Inferior parietal cortex (tissue), 1 donor: ENCODE results near the gene GPN3.
"Not testable (repeated sequence)": the region's sequence is repeated elsewhere in the genome, so short reads cannot be mapped to it uniquely, and the experiment has no call there.

Experiments used
- DNase-seq: peaks from one replicate; pipeline ENCODE4 v3.0.0-alpha.2; 2016; ENCODE audit errors: extremely low spot score

GPN3 gene

GRCh38 chr12:110468214-110469048 is at the start of gene GPN3, which contains the start of gene FAM216A:
GPN3 (minus strand) TSS chr12:110468257; CDS start chr12:110468203, 54 bp downstream.
FAM216A (plus strand) TSS chr12:110468845; CDS start chr12:110468876, 31 bp downstream.
- DNase-seq = peak; percentile 99

DNA sequence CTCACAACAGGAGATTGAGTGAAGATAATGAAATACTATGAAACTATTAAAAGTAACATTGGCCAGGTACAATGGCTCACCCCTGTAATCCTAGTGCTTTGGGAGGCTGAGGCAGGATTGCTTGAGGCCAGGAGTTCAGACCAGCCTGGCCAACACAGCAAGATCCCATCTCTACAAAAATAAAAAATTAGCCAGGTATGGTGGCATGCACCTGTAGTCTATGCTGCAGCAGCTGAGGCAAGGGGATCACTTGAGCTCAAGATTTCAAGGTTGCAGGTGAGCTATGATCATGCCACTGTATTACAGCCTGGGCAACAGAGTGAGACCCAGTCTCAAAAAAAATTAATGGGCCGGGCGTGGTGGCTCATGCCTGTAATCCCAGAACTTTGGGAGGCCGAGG is 48.9 kb upstream of the GPN3 start:
- DNase-seq = no peak

DNA sequence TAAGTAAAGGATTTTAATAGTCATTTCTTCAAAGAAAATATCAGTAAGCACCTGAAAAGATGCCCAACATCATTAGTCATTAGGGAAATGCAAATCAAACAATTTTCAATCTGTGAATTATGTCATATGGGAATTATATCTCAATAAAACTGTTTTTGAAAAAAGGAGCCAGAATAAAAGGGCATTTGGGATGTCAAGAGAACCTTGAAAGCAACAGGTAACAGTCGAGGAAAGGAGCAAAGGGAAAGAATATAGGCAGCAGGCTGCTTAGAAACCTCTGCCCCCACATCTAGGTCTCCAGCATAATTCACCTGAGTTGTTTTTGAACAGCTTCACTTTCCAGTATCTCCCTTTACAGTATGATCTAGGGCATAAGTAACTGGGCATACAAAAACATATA is 46.3 kb upstream of the GPN3 start:
- no peak for DNase-seq

DNA sequence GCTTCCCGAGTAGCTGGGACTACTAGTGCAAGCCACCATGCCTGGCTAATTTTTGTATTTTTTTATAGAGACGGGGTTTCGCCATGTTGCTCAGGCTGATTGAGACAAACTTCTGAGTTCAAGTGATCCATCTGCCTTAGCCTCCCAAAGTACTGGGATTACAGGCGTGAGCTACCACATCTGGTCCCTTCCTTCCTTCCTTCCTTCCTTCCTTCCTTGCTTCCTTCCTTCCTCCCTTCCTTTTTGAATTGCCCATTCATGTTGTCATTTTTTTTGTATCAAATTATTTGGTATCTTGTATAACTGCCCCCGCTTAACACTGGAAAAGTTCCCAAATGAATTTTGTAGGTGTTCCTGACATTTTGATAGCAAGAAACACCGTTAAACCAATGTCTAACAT is 45.8 kb upstream of the GPN3 start:
- no peak for DNase-seq

DNA sequence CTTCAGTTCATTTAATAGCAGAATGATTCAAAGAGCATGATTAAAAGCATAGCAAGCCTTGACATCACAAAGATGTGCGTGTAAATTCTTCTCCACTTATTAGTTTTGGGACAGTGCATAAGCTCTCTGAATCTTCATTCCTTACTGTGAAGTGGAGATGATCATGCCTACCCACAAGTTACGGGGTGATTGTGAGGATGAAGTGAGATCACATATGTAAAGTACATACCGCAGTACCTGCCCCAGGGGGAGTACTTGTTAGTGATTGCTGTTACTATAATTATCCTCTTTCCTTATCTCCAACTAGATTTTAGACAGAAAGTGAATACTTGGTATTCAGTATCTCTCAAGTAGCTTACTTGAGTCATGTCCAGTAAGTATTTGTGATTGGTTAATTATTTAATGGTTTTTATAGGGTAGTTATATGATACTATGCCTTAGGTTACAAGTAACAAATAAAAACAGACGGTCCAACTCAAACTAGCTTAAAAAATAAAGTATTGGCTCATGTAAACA is 40.1 kb upstream of the GPN3 start:
- DNase-seq = no peak

- DNase-seq = no peak
These were observed 37.3 kb upstream of the GPN3 start for GRCh38 chr12:110505332-110505731.

GRCh38 chr12:110503432-110503831 is 35.4 kb upstream of the GPN3 start:
- no peak for DNase-seq

DNA sequence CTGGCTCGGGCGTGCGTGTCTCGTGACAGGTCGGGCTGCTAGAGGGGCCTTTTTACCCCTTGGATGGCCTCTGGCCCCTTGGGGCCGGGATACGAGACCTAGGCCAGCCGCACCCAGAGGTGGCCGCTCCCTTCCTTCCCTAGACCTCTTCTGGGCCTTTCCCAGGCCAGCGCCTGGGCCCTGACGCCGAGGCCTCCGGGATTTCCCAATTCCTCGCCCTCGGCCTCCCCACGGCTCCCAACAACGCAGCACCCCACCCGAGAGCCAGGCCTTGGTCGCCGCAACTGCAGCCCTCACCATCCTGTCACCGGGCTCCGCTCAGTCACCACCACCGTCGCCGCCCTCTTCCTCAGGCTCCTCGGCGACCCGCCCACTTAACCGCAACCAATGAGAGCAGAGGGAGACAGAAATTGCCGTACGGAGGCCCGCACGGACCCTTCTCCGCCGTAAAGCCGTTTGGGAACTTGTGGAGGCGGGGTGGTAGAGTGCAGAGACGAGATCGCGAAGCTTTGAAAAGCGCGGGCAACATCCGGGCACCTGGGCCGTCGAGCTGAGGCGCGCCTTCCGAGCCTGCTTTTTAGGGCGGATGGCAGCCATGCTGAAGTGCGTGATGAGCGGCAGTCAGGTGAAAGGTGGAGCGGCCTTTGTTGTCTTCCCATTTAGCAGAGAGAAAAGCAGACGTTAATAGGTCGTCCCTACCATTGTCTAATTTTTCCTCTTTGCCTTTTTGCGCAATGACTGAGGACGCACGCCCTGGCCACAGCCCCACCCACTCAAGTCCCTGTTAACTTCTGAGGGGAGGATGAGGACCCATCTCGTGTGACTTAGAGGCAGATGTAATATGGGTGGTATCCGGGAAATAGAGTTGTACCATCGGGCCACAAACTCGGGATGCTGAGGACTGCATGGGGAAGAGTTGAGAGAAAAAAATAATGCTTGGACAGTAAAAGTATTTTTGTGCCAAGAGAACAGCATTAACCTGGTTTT is 34.0 kb upstream of the GPN3 start, which contains the start of the genes RAD9B and VPS29:
RAD9B (plus strand) TSS at position 580 of the 987 bp plus-strand sequence; CDS start at position 587, 7 bp downstream.
VPS29 (minus strand) TSS at position 360 of the 987 bp plus-strand sequence; CDS start at position 300, 60 bp downstream.
- DNase-seq = peak; percentile 99

DNA sequence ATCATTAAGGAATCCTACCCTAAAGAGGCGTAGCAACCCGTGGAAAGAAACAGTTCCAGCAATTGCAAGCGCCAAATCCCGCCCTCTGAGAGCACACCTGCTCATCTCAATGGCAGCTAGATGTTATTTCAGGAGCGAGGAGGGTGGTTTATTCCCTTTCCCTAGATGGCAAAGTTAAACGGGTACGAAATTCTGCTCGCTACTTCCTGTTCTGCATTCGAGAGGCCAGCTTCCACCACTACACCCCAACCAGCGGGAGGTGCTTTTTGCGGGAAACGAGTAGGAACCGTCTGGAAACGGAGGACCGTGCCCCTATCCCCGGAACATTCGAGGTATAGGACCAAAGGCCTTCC is 33.3 kb upstream of the GPN3 start:
- no peak for DNase-seq

DNA sequence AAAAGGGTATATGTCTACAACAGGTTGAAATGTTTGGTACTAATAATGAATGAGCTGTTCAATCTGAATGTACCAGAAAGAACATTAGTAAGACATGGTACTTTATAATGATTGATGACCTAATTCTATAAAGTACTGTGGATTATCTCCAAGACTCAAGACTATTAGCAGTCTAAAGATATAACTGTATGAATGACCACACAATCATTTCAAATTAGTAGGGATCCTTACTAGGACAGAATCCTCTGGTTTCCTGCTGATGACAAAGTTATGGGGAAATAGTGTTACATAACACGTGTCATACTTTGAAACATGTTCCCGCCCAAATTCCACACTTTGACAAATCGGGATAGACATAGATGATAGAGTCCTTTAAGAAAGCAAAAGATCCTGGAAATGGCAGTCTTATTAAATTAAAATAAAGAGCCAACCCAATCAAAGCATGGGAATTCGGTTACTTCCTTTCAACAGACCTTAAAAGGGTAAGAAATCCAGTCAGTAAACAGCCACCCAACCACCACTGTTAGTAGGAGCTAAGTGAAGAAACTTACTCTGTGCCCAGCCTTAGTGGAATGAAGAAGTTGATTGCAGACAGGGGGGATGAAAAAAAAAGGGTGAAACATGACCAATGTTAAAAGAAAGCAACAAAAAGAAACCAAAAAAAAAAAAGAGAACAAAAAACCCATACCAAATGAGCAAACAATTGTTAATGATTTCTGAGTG is 31.1 kb upstream of the GPN3 start:
- no peak for DNase-seq

GRCh38 chr12:110475426-110475825 is 7.4 kb upstream of the GPN3 start:
- DNase-seq = no peak

GRCh38 chr12:110467847-110468213 is 227 bp downstream of the GPN3 start:
- DNase-seq = no peak

DNA sequence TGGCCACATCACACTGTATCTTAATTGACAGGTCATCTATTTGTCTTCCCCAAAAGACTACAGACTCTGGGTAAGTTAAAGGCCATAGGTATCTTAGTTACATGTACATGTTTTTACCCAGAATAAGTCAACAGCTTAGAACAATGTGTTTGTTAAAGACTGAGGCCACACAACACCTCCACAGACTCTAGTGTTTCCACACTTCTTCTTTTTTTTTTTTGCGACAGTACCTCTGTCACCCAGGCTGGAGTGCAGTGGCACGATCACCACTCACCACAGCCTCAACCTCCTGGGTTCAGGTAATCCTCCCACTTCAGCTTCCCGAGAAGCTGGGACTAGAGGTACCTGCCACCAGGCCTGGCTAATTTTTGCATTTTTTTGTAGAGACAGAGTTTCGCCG is 1.3 kb downstream of the GPN3 start:
- DNase-seq = no peak

DNA sequence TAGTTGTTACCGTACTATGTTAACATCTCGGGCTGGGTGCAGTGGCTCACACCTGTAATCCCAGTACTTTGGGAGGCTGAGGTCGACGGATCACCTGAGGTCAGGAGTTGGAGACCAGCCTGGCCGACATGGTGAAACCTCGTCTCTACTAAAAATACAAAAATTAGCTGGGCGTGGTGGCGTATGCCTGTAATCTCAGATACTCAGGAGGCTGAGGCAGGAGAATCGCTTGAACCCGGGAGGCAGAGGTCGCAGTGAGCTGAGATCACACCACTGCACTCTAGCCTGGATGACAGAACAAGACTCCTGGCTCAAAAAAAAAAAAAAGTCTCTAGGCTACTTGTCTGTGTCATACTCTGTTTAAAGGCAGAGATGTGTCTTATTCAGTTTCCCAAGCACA is 2.3 kb downstream of the GPN3 start:
- not testable (repeated sequence) for DNase-seq

DNA sequence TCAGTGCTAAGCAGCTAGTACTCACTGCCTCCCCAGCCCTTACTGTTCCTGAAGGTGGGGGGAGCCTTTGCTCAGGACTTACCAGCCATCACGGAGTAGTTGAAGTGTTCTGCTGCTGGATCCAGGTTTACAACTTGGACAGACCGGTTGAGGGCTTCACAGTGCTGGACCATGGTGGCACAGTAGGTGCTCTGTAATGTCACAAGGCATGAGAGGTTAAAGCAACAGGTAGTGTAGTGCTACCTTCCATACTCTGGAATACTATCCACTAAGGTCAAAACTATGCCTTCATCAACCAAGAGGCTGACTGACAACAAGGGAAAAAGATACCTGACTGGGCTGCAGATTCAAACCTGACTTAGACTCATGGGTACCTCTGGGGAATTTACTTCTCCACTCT is 3.0 kb downstream of the GPN3 start:
- DNase-seq = no peak

DNA sequence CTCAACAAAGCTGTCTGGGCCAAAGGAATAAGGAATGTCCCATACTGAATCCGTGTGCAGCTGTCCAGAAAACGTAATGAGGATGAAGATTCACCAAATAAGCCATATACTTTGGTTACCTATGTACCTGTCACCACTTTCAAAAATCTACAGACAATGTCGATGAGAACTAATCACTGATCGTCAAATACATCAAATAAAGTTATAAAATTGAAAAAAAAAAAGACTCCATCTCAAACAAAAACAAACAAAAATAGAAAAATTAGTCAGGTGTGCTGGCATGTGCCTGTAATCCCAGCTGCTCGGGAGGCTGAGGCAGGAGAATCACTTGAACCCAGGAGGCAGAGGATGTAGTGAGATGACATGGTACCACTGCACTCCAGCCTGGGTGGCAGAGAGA is 6.9 kb downstream of the GPN3 start:
- DNase-seq = not testable (repeated sequence)

GRCh38 chr12:110458756-110459155 is 9.3 kb downstream of the GPN3 start:
- no peak for DNase-seq

- no peak for DNase-seq
These were observed 14.3 kb downstream of the GPN3 start for GRCh38 chr12:110453569-110454296.

DNA sequence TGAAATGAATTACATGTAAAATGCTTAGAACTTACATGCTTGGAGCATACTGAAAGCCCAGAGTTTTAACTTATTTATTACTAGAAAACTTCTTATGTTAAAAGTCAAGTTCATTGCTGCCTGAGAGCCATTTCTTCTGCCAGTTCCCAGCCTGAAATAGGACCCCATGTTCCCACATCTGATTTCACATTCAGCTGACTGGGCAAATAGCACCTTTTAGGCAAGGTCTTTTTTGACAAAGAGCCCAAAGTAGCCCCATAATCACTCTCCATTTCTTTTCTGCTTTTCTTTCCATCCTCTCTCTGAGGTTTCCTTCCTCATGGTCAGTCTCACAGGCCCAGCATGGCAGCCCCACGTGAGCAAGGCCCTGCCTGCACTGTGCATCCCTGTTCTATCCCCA is 16.8 kb downstream of the GPN3 start:
- no peak for DNase-seq

DNA sequence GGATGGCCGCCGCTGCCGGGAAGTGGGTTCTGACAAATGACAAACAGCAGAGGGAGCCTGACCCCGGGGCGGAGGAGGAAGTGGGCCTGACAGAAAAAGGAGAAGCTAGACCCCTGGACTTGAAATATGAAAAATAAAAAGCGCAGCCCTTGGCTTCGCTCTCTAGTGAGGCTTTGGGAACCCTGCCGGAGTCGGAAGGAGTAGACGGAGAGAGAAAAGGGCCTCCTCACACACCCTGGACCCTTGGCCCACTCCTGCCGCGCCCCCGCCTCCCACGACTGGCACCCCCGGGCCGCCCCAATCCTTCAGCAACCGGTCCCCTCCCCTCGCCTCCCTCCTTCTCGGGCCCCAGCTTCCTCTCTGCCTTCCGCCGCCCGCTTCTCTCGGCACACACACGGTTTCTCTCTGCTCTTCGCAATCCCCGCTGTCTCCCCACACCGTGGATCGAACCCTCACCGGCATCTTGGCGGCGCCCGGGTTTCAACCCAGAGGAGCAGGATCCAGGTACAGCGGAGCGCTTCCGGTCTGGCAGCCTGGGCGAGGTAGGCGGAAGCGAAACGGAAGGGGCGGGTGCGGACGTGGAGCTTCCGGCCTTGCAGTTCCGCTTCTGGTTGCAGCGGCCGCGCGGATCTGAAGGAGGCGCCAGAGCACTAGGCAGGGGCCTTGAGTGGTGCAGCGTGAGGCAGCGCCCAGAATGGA is 18.1 kb downstream of the GPN3 start, which contains the start of gene ARPC3:
ARPC3 (minus strand) TSS at position 539 of the 699 bp plus-strand sequence; CDS start at position 462, 77 bp downstream.
- peak; percentile 94 for DNase-seq
